Uterus (tissue), 4 donors: ENCODE data around the gene GBA2. TPM values are rescaled to one million over a fixed set of nuclear protein-coding genes. Genes with fewer than 3 reads are reported as not detected.
A peak's percentile ranks its signal among the peaks of the same experiment; 100 is the strongest.

Experiments
- DNase-seq, 2 donors: peaks; one replicate each; pipeline ENCODE4 v3.0.0-alpha.2; 2019 to 2020
- H3K27ac ChIP-seq, 2 donors: fragments of 200-600 bp; sonication (generic); 1 replicate in 1 of 2; 2 replicates in 1 of 2; pipeline ENCODE4 v1.5.1; 2016 to 2018
- H3K27me3 ChIP-seq, 2 donors: fragments of 200-600 bp; sonication (generic); one replicate each; pipeline ENCODE4 v1.5.1; 2018 to 2019; ENCODE audit warnings: control low read depth in 1 of 2
- H3K36me3 ChIP-seq, 2 donors: fragments of 200-600 bp; sonication (generic); one replicate each; pipeline ENCODE4 v1.5.1; 2019; ENCODE audit warnings: control low read depth in 1 of 2
- H3K4me1 ChIP-seq, 2 donors: fragments of 200-600 bp; sonication (generic); one replicate each; pipeline ENCODE4 v1.5.1; 2018 to 2019; ENCODE audit warnings: control low read depth in 1 of 2
- H3K4me3 ChIP-seq, 2 donors: fragments of 200-600 bp; sonication (generic); 1 replicate in 1 of 2; 2 replicates in 1 of 2; pipeline ENCODE4 v1.5.1; 2018 to 2019; ENCODE audit warnings: mild to moderate bottlenecking in 1 of 2
- H3K9me3 ChIP-seq, 2 donors: fragments of 200-600 bp; sonication (generic); one replicate each; pipeline ENCODE4 v1.5.1; 2019; ENCODE audit warnings: control low read depth in 1 of 2
- CTCF ChIP-seq, 4 experiments: fragments of 200-600 bp in 2 of 4; fragments of 450-650 bp in 2 of 4; sonication (generic) in 2 of 4; IDR thresholded peaks; one replicate each; pipeline ENCODE4 v1.5.1; 2016 to 2019; ENCODE audit warnings: antibody characterized with exemption in 4 of 4, mild to moderate bottlenecking in 2 of 4, moderate library complexity in 1 of 4
- POLR2A ChIP-seq, 2 donors: fragments of 450-650 bp; IDR thresholded peaks; one replicate each; pipeline ENCODE4 v1.6.1; 2016; ENCODE audit warnings: antibody characterized with exemption in 2 of 2, mild to moderate bottlenecking in 1 of 2, moderate library complexity in 1 of 2
- intact Hi-C: fragments of 100-400 bp; cut with DNase I; formaldehyde crosslinking; loops from one replicate; pipeline ENCODE4 v1.15.1; 2023; ENCODE audit warnings: low total_unique reads
- total RNA-seq, 4 donors: library from RNA; depleted of rRNA in 3 of 4; stranded (reverse); fragments of >200 nt in 3 of 4; gene quantifications; one replicate each; pipeline versions ENCODE4 v1.1.0 to v1.2.4, GENCODE V29; 2014 to 2023
- donor health status: DM: yes; HTN: yes; CAD: no.

Gene GBA2
- total RNA-seq, 4 donors from 2014 or later: 26.9 to 104 (median 42.1) TPM

GRCh38 chr9:35737143-35737542, 11.9 kb downstream of the GBA2 start:
- no peak for TF ChIP-seq CTCF (IDR thresholded peaks at IDR 0.05)
- no peak for TF ChIP-seq POLR2A (IDR thresholded peaks at IDR 0.05)
- intact Hi-C loops: no loop called here
- Histone ChIP-seq H3K36me3 (no peaks in the 10 kb centered on the region), H3K4me3 (no peak overlapping the region), H3K27me3 (no peaks in the 10 kb centered on the region), H3K4me1 (peaks cover 0 to 8% of the 10 kb centered on the region in 2 donors), H3K9me3 (no peaks in the 10 kb centered on the region), H3K27ac (no peak overlapping the region)
- DNase-seq: no peak

GRCh38 chr9:35736201-35736633, 12.8 kb downstream of the GBA2 start:
- intact Hi-C loops: no loop called here
- Histone ChIP-seq H3K9me3 (no peaks in the 10 kb centered on the region), H3K4me1 (peaks cover 0 to 8% of the 10 kb centered on the region in 2 donors), H3K27me3 (no peaks in the 10 kb centered on the region), H3K36me3 (no peaks in the 10 kb centered on the region), H3K4me3 (no peak overlapping the region), H3K27ac (peak overlapping the region in 1 of 2 donors; percentile 10)
- peak in 1 of 2 donors; percentile 65 for DNase-seq
- no peak for TF ChIP-seq POLR2A (IDR thresholded peaks at IDR 0.05)
- TF ChIP-seq CTCF (IDR thresholded peaks at IDR 0.05): peak; percentile 54 to 82 (median 67)

- Histone ChIP-seq H3K36me3 (no peaks in the 10 kb centered on the region), H3K9me3 (no peaks in the 10 kb centered on the region), H3K27me3 (no peaks in the 10 kb centered on the region), H3K4me1 (peaks cover 0 to 8% of the 10 kb centered on the region in 2 donors), H3K4me3 (no peak overlapping the region), H3K27ac (no peak overlapping the region)
- intact Hi-C loops: loop anchor here (5.0 kb wide), 1 partner anchor 77 kb away; the partner anchor contains the start of genes CCDC107 and RMRP
- TF ChIP-seq CTCF (IDR thresholded peaks at IDR 0.05) (no peak), POLR2A (IDR thresholded peaks at IDR 0.05) (no peak)
- no peak for DNase-seq
These were observed 14.9 kb downstream of the GBA2 start for GRCh38 chr9:35734096-35734495.

GRCh38 chr9:35732800-35733541, 16.1 kb downstream of the GBA2 start:
- H3K27ac ChIP-seq: peak overlapping the region; percentile 94 to 97
- H3K4me3 ChIP-seq: peak overlapping the region; percentile 62 to 84
- intact Hi-C loops: loop anchor here (5.0 kb wide), 1 partner anchor 76 kb away; the partner anchor contains the start of genes CCDC107 and RMRP
- no peaks in the 10 kb centered on the region for H3K36me3 ChIP-seq
- H3K9me3 ChIP-seq: no peaks in the 10 kb centered on the region
- H3K27me3 ChIP-seq: no peaks in the 10 kb centered on the region
- peaks cover 0 to 8% of the 10 kb centered on the region in 2 donors for H3K4me1 ChIP-seq
- DNase-seq: no peak
- TF ChIP-seq POLR2A (IDR thresholded peaks at IDR 0.05): no peak
- TF ChIP-seq CTCF (IDR thresholded peaks at IDR 0.05): no peak

- Histone ChIP-seq H3K27me3 (no peaks in the 10 kb centered on the region), H3K4me3 (peak within 1 kb of the TSS; percentile 62 to 84), H3K4me1 (peaks cover 0 to 8% of the 10 kb centered on the region in 2 donors), H3K27ac (peak within 1 kb of the TSS; percentile 94 to 97), H3K36me3 (no peaks in the 10 kb centered on the region), H3K9me3 (no peaks in the 10 kb centered on the region)
- TF ChIP-seq CTCF (IDR thresholded peaks at IDR 0.05): peak in 3 of 4 experiments; percentile 3 to 17 (median 9)
- peak; percentile 80 to 93 for TF ChIP-seq POLR2A (IDR thresholded peaks at IDR 0.05)
- DNase-seq: peak; percentile 98 to 99
- intact Hi-C loops: loop anchor here (5.0 kb wide), 1 partner anchor 75 kb away; the partner anchor contains the start of genes CCDC107 and RMRP
These were observed 16.7 kb downstream of the GBA2 start, which contains the start of the genes CREB3 and TLN1 for GRCh38 chr9:35732185-35732799. Gene CREB3, plus strand, starts transcription at chr9:35732666. Its CDS starts 107 bp downstream, at chr9:35732773. Gene TLN1, minus strand, starts transcription at chr9:35732195. Its CDS starts 6,501 bp downstream, at chr9:35725694.
